ENCODE results near the gene SERPINA12. TPM values are rescaled to one million over a fixed set of nuclear protein-coding genes. Genes with fewer than 3 reads are reported as not detected.

The SERPINA12 gene
- total and polyA plus RNA-seq, 2 of the 13 experiments (the other 11 are each of a cell fraction or from before 2014, with no cell fraction given) = 0.08 TPM; not detected in 1

- TF ChIP-seq ZNF574 (CRISPR knock-in tag; IDR thresholded peaks at IDR 0.05) (peak; percentile 93), ETV6 (CRISPR knock-in tag; conservative IDR thresholded peaks at IDR 0.05) (no peak), NRL (CRISPR knock-in tag; IDR thresholded peaks at IDR 0.05; ENCODE audit: borderline replicate concordance) (no peak), ZNF331 (CRISPR knock-in tag; IDR thresholded peaks at IDR 0.05) (0 out of 2 replicates have a peak, but pooled peaks have one; percentile 23), DRAP1 (CRISPR knock-in tag; IDR thresholded peaks at IDR 0.05) (0 out of 2 replicates have a peak, but pooled peaks have one; percentile 38), SP2 (CRISPR knock-in tag; IDR thresholded peaks at IDR 0.05) (no peak), EP300 (IDR thresholded peaks at IDR 0.05; ENCODE audit: low read depth in 2 of 2, low read length in 2 of 2) (peak in 1 of 2 experiments; percentile 65; a peak in 1 of 4 replicates), EP300 (CRISPR knock-in tag; IDR thresholded peaks at IDR 0.05; ENCODE audit: borderline replicate concordance) (no peak), TARDBP (CRISPR knock-in tag; IDR thresholded peaks at IDR 0.05) (peak; percentile 44; the same call in 1 of the 2 replicates), JUNB (CRISPR knock-in tag; IDR thresholded peaks at IDR 0.05; ENCODE audit: borderline replicate concordance) (no peak), SOX6 (IDR thresholded peaks at IDR 0.05) (no peak), SOX6 (CRISPR knock-in tag; IDR thresholded peaks at IDR 0.05) (0 out of 2 replicates have a peak, but pooled peaks have one; percentile 40), CREB3 (CRISPR knock-in tag; IDR thresholded peaks at IDR 0.05) (no peak), PHF21A (CRISPR knock-in tag; IDR thresholded peaks at IDR 0.05) (peak; percentile 36; the same call in 1 of the 2 replicates), NFIB (CRISPR knock-in tag; IDR thresholded peaks at IDR 0.05; ENCODE audit: borderline replicate concordance) (no peak), PPARG (CRISPR knock-in tag; conservative IDR thresholded peaks at IDR 0.05) (peak; percentile 43), FOXK1 (CRISPR knock-in tag; IDR thresholded peaks at IDR 0.05; ENCODE audit: borderline replicate concordance, low read depth) (0 out of 2 replicates have a peak, but pooled peaks have one; percentile 49), PAXIP1 (CRISPR knock-in tag; conservative IDR thresholded peaks at IDR 0.05) (peak; percentile 78), XRCC5 (optimal IDR thresholded peaks at IDR 0.05; ENCODE audit: low read length) (no peak), NR2F6 (IDR thresholded peaks at IDR 0.05) (no peak), NR2F6 (CRISPR knock-in tag; IDR thresholded peaks at IDR 0.05) (peak; percentile 70), ZNF749 (CRISPR knock-in tag; IDR thresholded peaks at IDR 0.05; ENCODE audit: borderline replicate concordance) (0 out of 2 replicates have a peak, but pooled peaks have one; percentile 9), DNMT3B (CRISPR knock-in tag; conservative IDR thresholded peaks at IDR 0.05) (no peak), POLR2AphosphoS5 (IDR thresholded peaks at IDR 0.05; ENCODE audit: low read depth, low read length) (peak; percentile 53; the same call in 1 of the 2 replicates), FOXJ3 (CRISPR knock-in tag; IDR thresholded peaks at IDR 0.05; ENCODE audit: borderline replicate concordance) (peak; percentile 48; the same call in 1 of the 2 replicates)
Observed at GRCh38 chr14:94480809-94481208, 28.5 kb downstream of the SERPINA12 start (continued).

Data from HepG2 (cell line).